Effector memory CD4-positive, alpha-beta T cell (primary cell): ENCODE results near the gene XYLT2.
"Not testable (repeated sequence)": the region's sequence is repeated elsewhere in the genome, so short reads cannot be mapped to it uniquely, and the experiment has no call there.

Experiments used
- DNase-seq, 3 donors: peaks; one replicate each; pipeline ENCODE4 v3.0.0-alpha.2; 2020
- H3K27ac ChIP-seq: 2 replicates; pipeline ENCODE4 v1.7.0; 2013; ENCODE audit warnings: mild to moderate bottlenecking, low read length, moderate library complexity; ENCODE audit not compliant: insufficient read depth, poor library complexity, severe bottlenecking
- H3K27me3 ChIP-seq: replicated peaks from 2 replicates; pipeline ENCODE4 v1.7.0; 2013; ENCODE audit warnings: mild to moderate bottlenecking, low read length; ENCODE audit not compliant: insufficient read depth, control insufficient read depth, poor library complexity, severe bottlenecking
- H3K36me3 ChIP-seq: 2 replicates; pipeline ENCODE4 v1.7.0; 2013; ENCODE audit warnings: mild to moderate bottlenecking, low read length, moderate library complexity; ENCODE audit not compliant: control insufficient read depth, insufficient read depth
- H3K4me1 ChIP-seq: 2 replicates; pipeline ENCODE4 v1.7.0; 2013; ENCODE audit warnings: low read length, mild to moderate bottlenecking; ENCODE audit not compliant: control insufficient read depth, insufficient read depth, poor library complexity, severe bottlenecking
- H3K4me3 ChIP-seq: 2 replicates; pipeline ENCODE4 v1.7.0; 2013; ENCODE audit warnings: low read length, low read depth, mild to moderate bottlenecking; ENCODE audit not compliant: insufficient read depth, poor library complexity, severe bottlenecking
- H3K9me3 ChIP-seq: 2 replicates; pipeline ENCODE4 v1.7.0; 2013; ENCODE audit warnings: mild to moderate bottlenecking, low read length, moderate library complexity; ENCODE audit not compliant: control insufficient read depth

The XYLT2 gene

DNA sequence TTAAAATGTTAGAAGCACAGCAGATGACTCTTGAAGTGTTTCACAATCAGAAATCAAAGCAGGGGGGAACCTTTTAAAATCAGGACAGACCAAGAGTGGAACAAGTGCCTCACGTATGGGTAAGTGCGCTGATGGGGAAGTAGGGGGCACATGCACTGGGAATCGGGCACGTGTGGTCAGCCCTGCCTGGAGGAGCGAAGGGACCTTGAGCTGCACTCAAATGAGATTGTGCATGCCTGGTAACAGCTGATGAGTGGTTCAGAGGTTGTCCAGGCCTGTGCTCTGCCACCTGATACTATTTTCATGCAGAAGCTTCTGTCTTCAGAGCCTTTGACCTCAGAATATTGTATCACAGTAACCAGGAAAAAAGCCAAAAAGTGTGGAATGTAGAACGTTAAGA, 13.7 kb upstream of the XYLT2 start:
- H3K27ac ChIP-seq = no peak overlapping the region
- no peaks in the 10 kb centered on the region for H3K27me3 ChIP-seq
- DNase-seq = no peak

GRCh38 chr17:50333291-50334057, 12.5 kb upstream of the XYLT2 start:
- not testable (repeated sequence) for DNase-seq, H3K4me1 ChIP-seq, H3K4me3 ChIP-seq, H3K27ac ChIP-seq, H3K9me3 ChIP-seq, H3K27me3 ChIP-seq, H3K36me3 ChIP-seq

More for the DNA sequence above, 13.7 kb upstream of the XYLT2 start:
- Histone ChIP-seq H3K36me3 (no peaks in the 10 kb centered on the region), H3K9me3 (no peaks in the 10 kb centered on the region), H3K4me3 (no peak overlapping the region), H3K4me1 (no peaks in the 10 kb centered on the region)

GRCh38 chr17:50337956-50338355, 8.0 kb upstream of the XYLT2 start:
- DNase-seq = no peak
- H3K27ac ChIP-seq = no peak overlapping the region
- H3K4me1 ChIP-seq = no peaks in the 10 kb centered on the region
- no peaks in the 10 kb centered on the region for H3K36me3 ChIP-seq
- no peak overlapping the region for H3K4me3 ChIP-seq
- no peaks in the 10 kb centered on the region for H3K9me3 ChIP-seq
- no peaks in the 10 kb centered on the region for H3K27me3 ChIP-seq

DNA sequence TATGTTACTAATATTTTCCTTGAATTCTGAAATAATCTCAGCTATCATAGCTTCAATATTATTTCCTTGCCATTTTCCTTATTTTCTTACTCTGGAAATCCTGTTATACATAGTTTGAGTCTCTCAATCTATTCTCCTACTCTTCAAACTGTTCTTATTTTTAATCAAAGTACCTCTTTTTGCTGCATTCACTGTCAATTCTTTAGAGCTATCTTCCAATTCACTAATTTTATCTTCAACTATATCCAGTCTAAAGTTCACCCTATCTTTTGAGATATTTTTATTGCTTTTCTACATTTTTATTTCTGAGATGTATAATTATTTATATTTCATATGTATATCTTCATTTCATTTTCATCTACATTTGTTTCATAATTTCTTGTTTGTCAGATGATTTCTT, 7.3 kb upstream of the XYLT2 start:
- no peaks in the 10 kb centered on the region for H3K4me1 ChIP-seq

GRCh38 chr17:50339381-50339780, 6.5 kb upstream of the XYLT2 start:
- Histone ChIP-seq H3K4me3 (no peak overlapping the region), H3K27ac (no peak overlapping the region), H3K27me3 (no peaks in the 10 kb centered on the region), H3K36me3 (no peaks in the 10 kb centered on the region), H3K9me3 (no peaks in the 10 kb centered on the region), H3K4me1 (no peaks in the 10 kb centered on the region)
- DNase-seq = no peak

More for the DNA sequence above, 7.3 kb upstream of the XYLT2 start:
- no peak for DNase-seq
- H3K27me3 ChIP-seq = no peaks in the 10 kb centered on the region
- H3K9me3 ChIP-seq = no peaks in the 10 kb centered on the region
- H3K36me3 ChIP-seq = no peaks in the 10 kb centered on the region
- H3K27ac ChIP-seq = no peak overlapping the region
- no peak overlapping the region for H3K4me3 ChIP-seq

- no peaks in the 10 kb centered on the region for H3K27me3 ChIP-seq
- peak overlapping the region; percentile 61 for H3K4me3 ChIP-seq
- H3K9me3 ChIP-seq = no peaks in the 10 kb centered on the region
- DNase-seq = no peak
- H3K4me1 ChIP-seq = peaks cover 20% of the 10 kb centered on the region
- H3K27ac ChIP-seq = no peak overlapping the region
- no peaks in the 10 kb centered on the region for H3K36me3 ChIP-seq
Observed at GRCh38 chr17:50344731-50345365, 1.1 kb upstream of the XYLT2 start.

- Histone ChIP-seq H3K27me3 (no peaks in the 10 kb centered on the region), H3K36me3 (no peaks in the 10 kb centered on the region), H3K9me3 (no peaks in the 10 kb centered on the region), H3K4me3 (peak overlapping the region; percentile 70), H3K4me1 (peaks cover 20% of the 10 kb centered on the region), H3K27ac (peak overlapping the region; percentile 67)
- peak in 1 of 3 donors; percentile 35 for DNase-seq
Observed at GRCh38 chr17:50346313-50347116, 589 bp downstream of the XYLT2 start.

GRCh38 chr17:50347117-50347893, 1.4 kb downstream of the XYLT2 start:
- Histone ChIP-seq H3K9me3 (no peaks in the 10 kb centered on the region), H3K4me3 (peak overlapping the region; percentile 70), H3K36me3 (no peaks in the 10 kb centered on the region), H3K27me3 (no peaks in the 10 kb centered on the region), H3K27ac (peak overlapping the region; percentile 67), H3K4me1 (peaks cover 20% of the 10 kb centered on the region)
- DNase-seq = no peak

GRCh38 chr17:50347894-50348291, 2.0 kb downstream of the XYLT2 start:
- Histone ChIP-seq H3K9me3 (no peaks in the 10 kb centered on the region), H3K27ac (no peak overlapping the region), H3K4me3 (no peak overlapping the region), H3K36me3 (no peaks in the 10 kb centered on the region), H3K27me3 (no peaks in the 10 kb centered on the region), H3K4me1 (peaks cover 20% of the 10 kb centered on the region)
- no peak for DNase-seq
